Activated T-cell treated with anti-CD3 and anti-CD28 coated beads, Interleukin-2, amount 50 U/mL, for 48 hours (primary cell): ENCODE data around the gene EVI5.
"Not testable (repeated sequence)": the region's sequence is repeated elsewhere in the genome, so short reads cannot be mapped to it uniquely, and the experiment has no call there.

Experiments
- DNase-seq, 2 experiments: peaks; one replicate each; pipeline ENCODE4 v3.0.0-alpha.2; 2020

Gene EVI5

DNA sequence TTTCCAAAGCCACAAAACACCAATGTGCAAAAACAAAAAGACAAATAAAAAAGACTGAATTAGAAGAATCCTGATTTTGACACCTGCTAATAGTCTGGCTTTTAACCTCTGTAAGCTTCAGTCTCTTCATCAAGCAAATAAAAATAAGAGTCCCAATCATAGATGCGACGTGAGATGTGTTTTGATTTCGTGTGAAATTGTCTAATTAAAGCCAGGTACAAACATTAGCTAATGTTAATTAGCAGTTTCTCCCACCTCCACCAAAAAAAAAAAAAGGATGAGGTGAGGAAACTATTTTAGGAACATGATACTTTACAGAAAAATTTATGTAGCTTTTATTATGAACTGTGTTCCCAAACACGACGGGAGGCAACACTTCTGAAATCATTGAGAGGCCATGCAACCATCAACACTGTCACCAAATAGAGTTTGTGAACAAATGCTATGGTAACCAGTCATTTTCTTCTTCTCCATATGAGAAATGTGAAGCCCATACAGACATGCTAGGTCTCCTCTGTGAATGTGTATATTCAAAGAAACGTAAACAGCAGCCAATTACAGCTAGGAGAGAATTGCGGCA, 6.7 kb upstream of the EVI5 start:
- DNase-seq, result no peak

DNA sequence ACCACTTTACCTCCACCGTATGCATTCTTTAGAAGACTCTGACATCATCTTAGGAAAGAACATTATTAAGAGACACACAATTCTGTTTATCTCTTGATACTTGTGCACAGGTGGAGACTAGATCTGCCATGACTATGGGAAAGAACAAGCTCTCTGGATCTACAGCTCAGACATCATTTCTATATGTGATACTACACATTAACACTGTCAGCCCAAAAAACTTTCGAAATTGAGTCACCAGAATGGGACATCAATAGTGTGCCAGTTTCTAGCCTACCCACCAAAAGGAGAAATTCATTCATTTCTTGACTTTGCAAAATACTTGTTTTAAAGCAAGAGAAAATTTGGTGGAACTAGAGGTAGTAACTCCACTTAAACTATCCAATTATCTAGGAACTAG, 6.0 kb upstream of the EVI5 start:
- DNase-seq, result no peak

DNA sequence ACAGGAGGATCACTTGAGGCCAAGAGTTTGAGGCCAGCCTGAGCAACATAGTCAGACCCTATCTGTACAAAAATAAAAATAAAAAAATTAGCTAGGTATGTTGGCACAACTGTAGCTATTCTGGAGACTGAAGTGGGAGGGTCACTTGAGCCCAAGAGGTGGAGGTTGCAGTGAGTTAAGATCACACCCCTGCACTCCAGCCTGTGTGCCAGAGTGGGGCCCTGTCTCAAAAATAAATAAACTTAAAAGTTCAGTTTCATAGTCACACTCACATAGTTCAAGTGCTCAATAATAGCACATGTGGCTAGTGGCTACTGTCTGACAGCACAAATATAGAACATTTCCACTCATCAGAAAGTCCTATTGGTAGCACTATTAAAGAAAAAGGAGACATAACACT, 5.2 kb upstream of the EVI5 start:
- DNase-seq, result no peak

DNA sequence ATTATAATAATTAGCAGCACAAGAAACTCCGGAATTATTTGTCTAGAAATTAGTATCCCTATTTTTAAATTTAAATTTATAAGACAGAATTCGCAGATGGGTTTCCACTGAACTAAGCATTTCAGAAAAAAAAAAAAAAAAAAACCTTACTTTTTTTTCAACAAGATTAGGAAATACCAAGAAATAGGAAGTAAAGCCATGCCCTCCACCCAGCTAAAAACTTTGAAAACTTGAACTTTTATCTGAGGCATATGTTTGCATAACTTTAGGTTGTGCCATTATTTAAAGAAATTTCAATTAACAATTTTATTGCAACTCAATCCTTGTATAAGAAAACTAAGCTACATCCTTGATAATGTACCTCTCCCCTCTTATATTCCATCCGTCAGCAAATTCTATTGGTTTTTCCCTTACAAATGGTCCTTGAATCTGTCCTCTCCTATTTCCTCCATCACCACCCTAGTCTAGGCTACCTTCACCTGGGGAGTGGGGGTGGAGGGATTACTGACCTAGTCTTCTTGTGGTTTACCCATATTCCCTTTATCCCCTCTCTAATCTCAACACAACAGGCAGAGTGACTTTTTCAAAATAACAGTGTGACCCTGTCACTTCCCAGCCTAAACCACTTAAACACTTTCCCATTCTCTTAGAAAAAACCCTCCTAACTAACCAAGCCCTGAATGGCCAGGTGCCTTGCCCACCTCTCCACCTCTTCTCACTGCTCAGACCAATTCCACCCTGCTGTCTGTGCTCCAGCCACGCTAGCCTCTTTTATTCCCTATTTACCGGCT, 1.4 kb upstream of the EVI5 start:
- no peak for DNase-seq

DNA sequence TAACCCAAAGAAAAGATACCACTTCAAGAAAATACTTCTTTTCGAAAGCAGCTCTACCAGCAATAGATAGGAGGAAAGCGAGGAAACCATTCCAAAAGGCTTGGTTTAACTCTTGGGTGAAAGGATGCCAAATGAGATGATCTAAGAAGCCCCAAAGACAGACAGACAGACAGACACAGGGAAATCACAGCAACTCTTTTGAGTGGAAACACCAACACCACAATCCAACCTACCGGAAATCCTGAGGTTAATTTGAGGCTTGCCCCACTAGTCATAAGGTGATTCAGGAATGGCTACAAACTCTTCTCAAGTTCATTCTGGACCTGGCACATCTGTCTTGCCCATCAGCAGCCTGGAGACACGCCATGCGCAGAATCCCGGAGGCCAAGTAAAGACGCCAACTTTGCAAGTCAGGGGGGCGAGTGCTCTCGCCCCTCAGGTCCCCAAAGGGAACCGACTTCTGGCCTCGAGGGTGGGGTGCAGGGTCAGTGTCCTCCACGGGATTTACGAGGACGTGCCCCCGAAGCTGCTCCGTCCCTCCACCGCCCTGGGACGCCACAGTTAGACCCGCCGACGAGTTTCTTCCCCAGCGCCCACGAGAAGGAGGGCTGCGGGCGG, 778 bp downstream of the EVI5 start:
- DNase-seq, result peak; percentile 58 to 60

DNA sequence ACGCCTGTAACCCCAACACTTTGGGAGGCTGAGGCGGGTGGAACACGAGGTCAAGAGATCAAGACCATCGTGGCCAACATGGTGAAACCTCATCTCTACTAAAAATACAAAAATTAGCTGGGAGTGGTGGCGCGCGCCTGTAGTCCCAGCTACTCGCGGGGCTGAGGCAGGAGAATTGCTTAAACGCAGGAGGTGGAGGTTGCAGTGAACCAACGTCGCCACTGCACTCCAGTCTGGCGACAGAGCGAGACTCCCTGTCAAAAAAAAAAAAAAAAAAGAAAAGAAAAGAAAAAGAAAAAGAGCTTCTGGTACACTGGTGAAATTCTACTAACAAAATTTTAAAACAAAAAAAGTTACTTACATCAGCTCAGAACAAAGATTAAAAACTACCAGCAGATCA, 1.4 kb downstream of the EVI5 start:
- not testable (repeated sequence) for DNase-seq

DNA sequence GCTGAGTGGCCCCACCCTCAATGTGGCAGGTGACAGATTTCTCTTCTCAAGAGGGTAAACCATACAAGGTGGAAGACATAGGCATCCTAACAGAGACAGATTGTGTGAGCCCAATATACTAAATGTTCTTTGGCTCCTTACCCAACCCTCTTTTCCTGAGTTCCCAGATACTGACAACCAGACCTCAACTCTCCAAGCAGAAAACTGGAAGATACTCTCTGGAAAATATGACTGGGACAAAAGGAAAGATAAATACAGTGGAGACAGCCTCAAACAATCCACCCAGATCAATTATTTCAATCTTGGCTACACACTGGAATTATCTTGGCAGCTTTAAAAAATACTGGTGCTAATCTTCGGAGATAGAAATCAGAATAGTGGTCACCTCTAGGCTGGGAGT, 6.5 kb downstream of the EVI5 start:
- no peak for DNase-seq

DNA sequence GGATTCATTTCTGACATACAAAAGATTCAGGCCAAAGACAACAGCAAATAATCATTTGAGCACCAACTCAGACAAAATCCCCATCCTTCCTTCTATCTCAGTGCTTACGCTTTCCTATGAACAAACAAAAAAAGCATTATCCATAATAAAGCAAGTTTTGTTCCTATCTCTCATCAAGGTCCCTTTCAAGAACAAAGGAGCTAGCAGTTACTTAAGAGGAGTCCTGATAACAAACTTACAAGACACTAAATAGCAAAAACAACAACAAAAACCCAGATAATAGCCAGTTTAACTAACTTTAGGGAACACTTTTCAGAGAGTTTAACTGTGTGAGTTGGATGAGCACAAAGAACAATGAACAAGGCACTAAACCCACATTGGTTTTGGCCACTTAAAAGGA, 10.5 kb downstream of the EVI5 start:
- no peak for DNase-seq

DNA sequence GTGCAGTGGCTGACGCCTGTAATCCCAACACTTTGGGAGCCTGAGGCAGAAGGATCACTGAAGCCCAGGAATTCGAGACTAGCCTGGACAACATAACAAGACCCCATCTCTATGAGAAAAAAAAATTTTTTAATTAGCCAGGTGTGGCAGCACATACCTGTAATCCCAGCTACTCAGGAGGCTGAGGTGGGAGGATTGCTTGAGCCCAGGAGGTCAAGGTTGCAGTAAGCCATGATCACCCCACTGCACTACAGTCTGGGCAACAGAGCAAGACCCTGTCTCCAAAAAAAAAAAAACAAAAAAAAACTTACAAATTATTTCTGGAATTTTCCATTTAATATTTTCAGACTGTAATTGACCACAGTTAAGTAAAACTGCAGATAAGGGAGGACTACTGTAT, 11.2 kb downstream of the EVI5 start:
- DNase-seq, result not testable (repeated sequence)

DNA sequence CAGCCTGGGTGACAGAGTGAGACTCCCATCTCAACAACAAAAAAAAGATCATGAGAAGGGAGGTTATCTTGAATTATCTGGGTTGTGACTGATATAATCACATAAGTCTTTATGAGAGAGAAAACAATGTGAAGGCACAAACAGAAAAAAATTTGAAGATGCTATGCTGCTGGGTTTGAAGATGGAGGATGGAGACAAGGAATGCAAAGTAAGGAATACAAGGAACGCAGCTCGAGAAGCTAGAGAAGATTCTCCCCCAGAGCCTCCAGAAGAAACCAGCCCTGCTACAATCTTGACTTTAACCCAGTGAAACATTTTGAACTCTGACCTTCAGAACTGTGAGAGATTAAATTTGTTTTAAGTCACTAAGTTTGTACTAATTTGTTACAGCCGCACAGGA, 15.1 kb downstream of the EVI5 start:
- DNase-seq, result no peak

DNA sequence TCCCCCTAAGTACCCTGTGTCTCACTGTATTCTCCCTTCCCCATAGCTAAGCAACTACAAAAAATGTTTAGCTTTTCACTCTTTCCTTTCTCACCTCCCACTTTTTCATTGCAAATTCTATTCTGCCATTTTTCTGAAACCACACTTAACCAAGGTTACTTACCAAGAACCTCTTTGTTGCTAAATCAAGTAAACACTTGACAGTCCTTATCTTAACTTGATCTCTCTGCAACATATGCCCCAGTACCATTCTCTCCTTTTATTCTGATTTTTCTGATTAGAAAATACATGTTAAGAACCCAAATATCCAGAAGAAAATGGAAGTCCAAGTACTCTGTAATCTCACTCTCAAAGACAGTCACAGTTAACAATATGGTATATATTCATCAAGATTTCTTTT, 16.0 kb downstream of the EVI5 start:
- DNase-seq, result no peak

DNA sequence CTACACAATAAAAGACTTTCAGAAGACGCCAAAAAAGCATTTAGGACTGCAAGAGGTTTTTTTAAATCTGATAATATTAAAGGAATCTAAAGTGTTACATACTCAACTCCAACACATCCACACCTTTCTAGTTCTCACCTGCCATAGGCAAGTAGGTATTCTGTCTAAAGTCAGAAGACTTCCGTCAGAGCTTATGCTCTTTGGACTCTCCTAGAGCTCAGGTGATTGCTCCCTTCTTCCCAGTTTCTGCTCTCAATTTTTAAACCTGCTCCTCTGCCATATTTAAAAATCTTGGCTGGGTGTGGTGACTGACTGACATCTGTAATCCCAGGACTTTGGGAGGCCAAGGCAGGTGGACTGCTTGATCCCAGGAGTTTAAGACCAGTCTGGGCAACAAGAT, 16.6 kb downstream of the EVI5 start:
- DNase-seq, result no peak

DNA sequence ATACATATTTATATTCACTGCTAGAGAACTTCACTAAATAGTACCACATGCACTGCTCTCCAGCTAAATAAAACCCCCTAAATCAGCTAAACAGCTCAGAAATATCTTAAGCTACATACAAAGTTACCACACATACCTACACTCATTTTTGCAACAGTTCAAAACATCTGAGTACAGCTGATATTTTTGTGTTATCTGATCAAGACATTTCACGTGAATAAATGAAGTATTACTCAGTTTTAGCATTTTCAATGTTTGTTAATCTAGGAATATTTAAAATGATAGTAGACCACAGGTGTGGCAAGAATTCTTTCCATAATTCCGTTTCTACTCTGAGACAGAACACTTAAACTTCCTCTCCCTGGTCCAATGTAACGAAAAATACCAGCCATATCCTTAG, 20.8 kb downstream of the EVI5 start:
- no peak for DNase-seq

DNA sequence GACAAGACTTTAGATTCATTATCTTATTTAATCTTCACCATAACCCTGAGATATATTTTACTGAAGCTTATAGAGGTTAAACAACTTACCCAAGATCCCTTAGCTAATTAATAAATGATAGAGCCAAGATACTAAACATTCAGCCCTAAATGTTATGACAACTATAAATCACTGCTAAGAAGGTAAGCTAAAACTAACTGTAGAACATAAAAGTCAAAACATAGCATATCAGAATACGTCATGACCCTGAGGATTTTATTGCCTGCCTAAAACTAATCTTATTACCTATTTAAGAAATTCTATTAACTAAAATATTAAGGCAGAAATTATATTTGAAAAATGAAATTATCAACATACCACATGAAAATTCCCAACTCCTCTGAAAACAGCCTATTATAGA, 22.6 kb downstream of the EVI5 start:
- DNase-seq, result no peak

DNA sequence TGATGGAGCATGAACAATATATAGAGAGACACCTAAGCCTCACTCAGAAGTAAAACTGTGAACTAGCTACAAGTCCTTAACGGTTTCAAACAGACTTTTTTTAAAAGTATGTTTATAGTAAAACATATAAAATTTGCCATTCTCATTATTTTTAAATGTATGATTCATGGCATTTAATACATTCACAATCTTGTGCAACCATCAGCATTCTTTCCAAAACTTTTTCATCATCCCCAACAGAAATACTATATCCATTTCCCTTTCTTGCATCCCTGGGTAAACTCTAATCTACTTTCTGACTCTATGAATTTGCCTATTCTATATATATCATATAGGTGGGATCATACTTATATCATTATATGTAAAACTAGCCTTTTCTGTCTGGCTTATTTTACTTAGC, 25.5 kb downstream of the EVI5 start:
- DNase-seq, result no peak

DNA sequence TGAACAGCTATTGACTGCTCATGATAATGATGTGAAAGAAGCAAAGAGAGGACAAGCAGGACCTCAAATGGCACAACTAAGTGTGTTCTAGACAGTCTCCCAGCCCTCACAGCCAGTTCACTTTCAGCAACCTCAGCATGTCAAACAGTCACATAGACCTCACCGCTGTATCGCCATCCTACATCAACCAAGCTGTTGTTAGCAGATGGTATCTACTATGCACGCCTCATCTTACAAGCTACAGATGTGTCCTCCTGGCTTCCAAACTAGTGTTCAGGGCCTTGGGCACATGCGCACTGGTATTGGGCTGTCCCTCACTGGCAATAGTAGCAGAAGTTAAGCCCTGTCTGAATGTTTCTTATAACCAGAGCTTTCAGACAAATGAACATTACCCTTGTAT, 28.4 kb downstream of the EVI5 start:
- no peak for DNase-seq

DNA sequence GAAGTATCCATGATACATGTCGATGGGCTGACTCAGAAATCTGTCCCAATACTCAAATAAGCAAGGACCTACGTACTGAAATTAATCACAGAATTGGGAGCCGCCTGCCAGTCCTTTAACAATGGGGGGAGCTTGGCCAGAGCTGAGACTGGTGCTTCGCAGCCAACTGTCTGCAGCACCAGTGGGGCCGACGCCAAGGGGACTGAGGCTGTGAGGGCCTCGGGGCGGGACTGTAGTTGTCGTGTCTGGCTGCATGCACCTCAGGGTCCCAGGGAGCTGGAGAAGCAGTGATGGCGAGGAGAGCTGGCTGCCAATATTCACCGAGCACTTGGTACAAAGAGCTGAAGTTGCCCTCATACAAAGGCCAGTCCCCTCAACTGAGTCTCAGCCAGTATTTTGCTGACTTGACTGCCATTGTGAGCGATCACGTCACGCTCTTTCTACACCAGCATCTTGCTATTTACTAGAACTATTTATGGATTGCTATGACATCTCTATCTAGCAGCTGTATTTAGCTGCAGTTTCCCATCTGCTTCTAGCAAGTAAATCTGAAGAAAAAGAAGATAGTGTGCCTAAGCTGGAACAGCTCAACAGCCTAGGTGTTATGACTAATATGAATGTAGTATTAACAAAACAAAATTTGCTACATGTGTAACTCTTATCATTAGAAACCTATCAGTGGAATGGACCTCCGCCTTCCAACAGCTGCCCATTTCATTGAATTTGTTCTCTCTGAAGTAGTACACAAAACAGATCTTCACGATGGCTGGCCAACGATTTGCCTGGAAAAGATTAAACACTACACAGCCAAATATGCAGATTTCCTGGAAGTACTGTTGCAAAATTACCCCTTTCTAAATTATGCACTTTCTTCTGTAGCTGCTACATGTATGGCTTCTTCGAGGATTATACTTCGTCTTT, 29.1 kb downstream of the EVI5 start:
- no peak for DNase-seq

DNA sequence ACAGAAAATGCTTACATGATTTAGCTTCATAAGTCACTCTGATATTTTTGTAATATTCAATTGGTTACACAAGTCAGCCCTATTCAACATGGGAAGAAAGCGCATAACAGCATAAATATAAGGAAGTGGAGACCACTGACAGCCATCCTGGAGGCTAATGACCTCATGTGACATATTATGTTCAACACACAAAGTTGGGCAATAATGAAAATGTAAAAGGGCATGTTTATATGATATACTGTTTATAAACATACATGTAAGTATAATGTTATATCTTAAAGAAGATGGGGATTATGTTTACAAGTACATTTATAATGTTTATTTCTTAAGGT, 30.2 kb downstream of the EVI5 start:
- no peak for DNase-seq

DNA sequence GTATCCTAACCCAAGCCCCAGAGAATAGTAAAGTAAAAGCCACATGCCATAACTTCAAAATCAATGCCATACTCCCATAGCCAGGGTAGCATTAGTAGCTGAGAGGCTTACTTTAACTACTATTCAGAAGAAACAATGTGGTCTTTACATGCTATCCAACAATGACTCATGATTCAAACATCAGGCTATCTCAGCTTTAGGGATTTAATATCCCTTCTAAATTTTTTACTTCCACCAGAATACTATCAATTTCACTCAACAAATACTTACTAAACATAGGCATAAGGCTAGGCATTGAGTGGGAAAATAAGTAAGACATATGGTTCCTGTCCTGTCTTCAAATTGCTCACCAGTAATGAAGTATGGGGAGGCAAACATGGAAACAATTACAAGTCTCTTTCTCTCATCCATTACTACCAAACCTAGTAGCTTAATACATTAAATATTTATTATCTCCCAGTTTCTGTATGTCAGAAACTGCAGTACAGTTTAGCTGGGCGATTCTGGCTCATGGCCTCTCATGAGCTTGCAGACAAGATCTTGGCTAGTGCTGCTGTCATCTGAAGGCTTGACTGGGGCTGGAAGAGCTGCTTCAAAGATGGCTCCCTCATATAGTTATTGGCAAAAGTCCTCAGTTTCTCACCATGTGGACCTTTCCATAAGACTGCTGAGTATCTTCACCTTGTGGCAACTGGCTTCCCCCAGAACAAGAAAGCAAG, 30.7 kb downstream of the EVI5 start:
- DNase-seq, result no peak

DNA sequence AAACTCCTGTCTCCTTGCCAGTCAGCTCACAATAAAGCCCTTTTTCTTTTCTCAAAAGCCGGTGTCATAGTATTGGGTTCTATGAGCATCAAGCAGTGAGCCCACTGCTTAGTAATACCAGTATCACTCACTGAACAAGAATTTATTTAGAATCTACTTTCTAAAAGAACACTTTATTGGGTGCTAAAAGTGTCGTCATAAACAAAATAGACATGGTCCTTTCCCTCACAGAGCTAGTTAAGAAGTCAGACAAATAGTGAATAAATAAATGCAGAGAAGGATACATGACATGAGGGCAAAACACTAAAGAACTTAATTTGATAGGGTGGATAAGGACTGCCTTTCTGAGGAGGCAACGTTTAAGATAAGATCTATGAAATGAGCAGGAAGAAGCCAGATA, 32.2 kb downstream of the EVI5 start:
- no peak for DNase-seq

DNA sequence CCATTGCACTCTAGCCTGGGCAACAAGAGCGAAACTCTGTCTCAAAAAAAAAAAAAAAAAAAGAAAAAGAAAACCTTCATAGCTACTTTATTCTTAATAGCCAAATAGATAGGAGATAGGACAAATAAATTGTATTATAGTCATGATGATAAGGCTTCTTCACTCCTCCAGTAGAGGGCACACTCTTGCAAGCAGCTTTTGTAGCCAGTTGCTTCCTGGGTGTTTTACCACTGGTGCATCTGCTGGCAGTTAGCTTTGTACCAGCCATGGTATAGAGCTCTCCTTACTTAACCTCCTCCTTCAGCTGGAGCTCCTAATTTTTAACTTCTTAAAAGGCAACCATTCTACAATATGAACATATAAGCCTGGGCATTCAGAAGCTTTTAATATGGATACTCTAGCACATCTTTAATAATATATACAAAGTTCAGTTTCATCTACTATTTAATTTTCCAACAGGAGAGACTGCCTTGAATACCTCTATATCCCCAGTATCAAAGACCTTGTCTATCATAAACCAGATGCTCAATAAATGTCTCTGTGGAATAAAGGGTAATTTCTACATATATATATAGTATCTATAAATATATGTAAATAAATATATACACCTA, 35.8 kb downstream of the EVI5 start:
- peak; percentile 24 to 27 for DNase-seq

DNA sequence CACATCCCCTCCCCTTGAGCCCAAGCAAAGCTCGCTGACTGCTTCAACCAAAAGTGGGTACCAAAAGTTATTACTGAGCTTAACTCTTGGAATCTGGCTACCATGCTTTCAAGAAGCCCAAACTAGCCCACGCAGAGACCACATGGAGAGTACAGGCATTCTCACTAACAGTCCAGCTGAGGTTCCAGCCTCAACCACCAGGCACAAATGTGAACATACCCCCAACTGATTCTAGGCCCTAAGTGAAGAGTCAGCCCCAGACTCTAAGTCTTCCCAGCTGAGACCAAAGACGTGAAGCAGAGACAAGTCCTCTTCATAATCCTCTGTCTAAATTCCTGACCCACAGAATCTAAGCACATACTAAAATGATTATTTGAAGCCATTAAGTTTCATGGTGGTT, 36.8 kb downstream of the EVI5 start:
- DNase-seq, result no peak

DNA sequence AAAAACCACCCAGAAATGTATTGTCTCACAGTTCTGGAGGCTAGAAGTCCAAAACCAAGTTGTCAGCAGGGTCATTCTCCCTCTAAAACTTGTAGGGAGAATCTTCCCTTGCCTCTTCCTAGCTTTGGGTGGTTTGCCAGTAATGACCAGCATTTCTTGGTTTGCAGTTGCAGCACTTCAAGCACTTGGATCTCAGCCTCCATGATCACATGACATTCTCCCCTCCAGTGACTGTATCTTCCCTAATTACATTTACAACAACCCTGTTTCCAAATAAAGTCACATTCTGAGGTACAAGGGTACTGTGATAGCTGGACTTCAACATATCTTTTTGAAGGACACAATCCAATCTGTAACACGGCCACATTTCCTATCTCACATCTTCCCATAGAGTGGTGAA, 37.2 kb downstream of the EVI5 start:
- DNase-seq, result no peak
